GM15510 (cell line): ENCODE data around the gene SCYGR4.
"Not testable (repeated sequence)": the region's sequence is repeated elsewhere in the genome, so short reads cannot be mapped to it uniquely, and the experiment has no call there.

Experiments
- POLR2A ChIP-seq: IDR thresholded peaks from 3 replicates; pipeline ENCODE4 v1.6.1; 2011; ENCODE audit warnings: borderline replicate concordance; ENCODE audit not compliant: insufficient read length; ENCODE audit errors: extremely low read depth

Gene SCYGR4

GRCh38 chr2:227617316-227618230, at the start of gene SCYGR4:
SCYGR4 (plus strand) TSS chr2:227617498; CDS start chr2:227617498, 0 bp downstream.
- TF ChIP-seq POLR2A, result no peak

- TF ChIP-seq POLR2A, result no peak
Observed at GRCh38 chr2:227568852-227569169, 48.5 kb upstream of the SCYGR4 start.

GRCh38 chr2:227570615-227571014, 46.7 kb upstream of the SCYGR4 start:
- no peak for TF ChIP-seq POLR2A

DNA sequence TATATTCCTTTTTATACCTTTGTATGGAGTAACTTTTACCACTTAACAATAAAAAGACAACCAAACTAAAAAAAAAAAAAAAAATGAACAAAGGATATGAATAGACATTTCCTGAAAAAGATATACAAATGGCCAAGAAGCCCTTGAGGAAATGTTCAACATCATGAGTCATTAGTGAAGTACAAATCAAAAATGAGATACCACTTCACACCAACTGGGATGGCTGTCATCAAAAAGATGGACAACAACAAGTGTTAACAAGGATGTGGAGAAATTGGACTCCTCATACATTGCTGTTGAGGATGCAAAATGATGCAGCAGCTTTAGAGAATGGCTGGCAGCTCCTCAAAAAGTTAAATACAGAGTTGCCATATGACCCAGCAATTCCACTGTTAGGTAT, 41.2 kb upstream of the SCYGR4 start:
- no peak for TF ChIP-seq POLR2A

DNA sequence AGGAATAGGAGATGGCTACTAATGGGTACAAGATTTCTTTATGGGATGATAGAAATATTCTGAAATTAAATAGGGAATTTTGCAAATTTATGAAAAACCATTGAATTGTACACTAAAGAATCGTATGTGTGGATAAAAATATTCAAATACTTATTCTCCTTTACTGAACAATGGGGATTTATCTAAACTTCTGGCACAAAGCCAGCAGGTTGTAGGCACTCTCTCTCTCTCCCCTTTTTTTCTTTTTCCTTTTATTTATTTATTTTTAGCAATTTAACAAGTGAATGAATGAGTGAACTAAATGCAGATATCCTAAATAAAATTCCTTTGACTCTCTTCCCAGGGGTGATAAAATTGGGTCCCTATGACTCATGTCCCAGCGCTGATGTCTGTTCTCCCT, 40.5 kb upstream of the SCYGR4 start:
- TF ChIP-seq POLR2A, result no peak

- no peak for TF ChIP-seq POLR2A
Observed at GRCh38 chr2:227577555-227577954, 39.7 kb upstream of the SCYGR4 start.

GRCh38 chr2:227578642-227579041, 38.7 kb upstream of the SCYGR4 start:
- TF ChIP-seq POLR2A, result no peak

GRCh38 chr2:227579791-227580190, 37.5 kb upstream of the SCYGR4 start:
- no peak for TF ChIP-seq POLR2A

GRCh38 chr2:227582369-227582768, 34.9 kb upstream of the SCYGR4 start:
- no peak for TF ChIP-seq POLR2A

DNA sequence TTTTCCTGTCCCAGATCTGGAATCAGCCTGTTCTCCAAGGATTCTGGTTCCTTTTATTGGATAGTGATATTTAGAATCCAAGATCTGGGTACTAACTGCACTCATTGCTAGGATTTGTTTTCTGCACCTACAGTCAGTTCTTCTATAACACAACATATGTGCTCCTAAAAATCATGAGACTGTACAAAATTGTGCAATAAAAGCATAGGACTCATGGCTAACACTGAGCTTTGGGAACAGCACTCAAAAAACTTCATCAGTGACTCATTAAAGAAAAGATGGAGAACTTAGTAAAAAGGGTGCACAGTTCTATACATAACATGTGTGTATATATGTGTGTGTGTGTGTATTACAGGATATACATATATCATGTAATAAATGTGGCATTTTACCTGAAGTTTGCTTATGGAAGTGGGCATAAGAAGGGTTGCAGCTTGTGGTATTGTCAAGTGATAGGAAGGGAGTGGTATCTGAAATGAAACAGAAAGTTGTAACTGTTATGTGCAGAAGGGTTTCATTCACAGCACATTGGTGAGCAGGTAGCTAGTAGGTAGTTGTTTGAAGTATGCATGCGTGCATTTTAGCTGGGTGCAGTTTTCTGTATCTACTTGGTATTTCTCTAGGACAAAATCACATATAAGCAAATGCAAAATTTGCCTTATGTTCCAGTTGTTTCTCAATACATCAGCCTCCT, 24.5 kb upstream of the SCYGR4 start:
- no peak for TF ChIP-seq POLR2A

DNA sequence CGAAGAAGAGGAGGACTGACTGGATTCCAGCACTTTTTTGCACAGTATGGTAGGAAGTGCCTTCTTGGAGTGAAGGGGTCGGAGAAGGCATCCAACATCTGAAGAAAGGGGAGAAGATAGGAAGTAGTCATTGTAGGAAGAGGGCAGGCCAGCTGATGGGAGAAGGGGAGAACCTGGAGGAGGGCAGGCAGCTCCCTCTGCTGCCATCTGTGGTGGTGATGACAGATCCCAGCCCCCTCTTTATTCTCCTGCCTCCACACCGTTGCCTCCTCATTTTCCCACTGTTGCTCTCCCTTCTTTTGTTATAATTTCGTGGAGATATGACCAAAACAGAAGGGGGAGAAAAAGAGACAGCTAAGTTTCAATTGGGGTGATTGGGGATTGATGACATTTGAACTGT, 21.5 kb upstream of the SCYGR4 start:
- no peak for TF ChIP-seq POLR2A

- no peak for TF ChIP-seq POLR2A
Observed at GRCh38 chr2:227597036-227597435, 20.3 kb upstream of the SCYGR4 start.

DNA sequence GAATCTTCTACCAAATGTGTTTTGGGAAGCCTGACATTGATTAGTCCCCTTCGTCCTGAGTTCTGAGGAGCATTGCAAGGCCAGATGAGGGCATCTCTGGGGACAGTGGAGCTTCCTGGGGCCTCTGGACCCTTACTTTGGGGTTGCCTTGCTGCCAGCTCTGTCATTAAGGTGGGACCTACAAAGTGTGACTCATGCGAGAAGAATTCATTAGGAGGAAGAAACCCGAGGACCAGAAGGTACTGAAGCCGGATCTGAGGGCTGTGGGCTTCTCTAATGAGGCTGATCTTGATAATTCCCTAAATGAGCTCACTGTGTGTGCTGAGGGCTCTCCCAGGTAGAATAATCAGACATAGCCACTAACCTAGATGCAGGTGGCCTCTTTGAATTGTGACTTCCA, 19.3 kb upstream of the SCYGR4 start:
- no peak for TF ChIP-seq POLR2A

- not testable (repeated sequence) for TF ChIP-seq POLR2A
Observed at GRCh38 chr2:227598835-227599503, 18.3 kb upstream of the SCYGR4 start, which contains the start of gene SCYGR2. SCYGR2 (plus strand) TSS chr2:227598893; CDS start chr2:227598893, 0 bp downstream.

DNA sequence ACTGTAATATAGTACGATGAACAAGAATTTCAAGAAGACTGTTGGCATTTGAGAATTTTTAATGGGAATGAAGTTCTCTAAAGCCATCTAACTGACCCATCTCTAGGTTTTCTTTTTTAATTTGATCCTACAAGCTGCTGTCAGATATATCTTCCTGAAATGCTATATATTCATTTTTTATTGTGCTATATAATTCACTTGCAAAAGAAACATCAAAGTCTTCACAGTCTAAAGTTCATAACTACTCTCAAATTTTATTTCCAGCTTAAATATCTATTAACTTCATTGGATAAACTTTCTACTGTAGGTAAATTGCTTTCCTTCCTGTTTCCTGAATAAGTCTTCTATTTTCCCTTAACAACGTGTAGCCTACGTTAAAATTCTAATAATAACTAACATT, 14.9 kb upstream of the SCYGR4 start:
- no peak for TF ChIP-seq POLR2A

GRCh38 chr2:227606476-227606875, 10.8 kb upstream of the SCYGR4 start:
- TF ChIP-seq POLR2A, result no peak

DNA sequence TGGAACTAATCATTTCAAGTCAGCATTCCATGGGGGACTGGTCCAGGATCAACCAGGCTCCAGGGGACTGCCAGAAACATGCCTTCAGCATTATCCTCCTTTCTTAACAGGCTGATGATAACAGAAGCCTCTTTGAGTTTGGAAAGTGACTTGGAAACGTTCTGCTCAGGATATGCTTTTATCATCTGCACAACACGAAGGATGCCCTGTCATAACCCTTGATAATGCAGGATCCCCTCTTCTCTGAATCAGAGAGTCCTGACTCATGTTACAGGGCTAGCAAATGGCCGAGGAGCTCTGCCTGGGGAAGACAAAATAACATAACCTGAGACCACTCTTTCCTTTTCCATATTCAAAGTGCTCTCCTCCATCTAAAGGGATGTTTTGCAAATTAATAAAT, 9.4 kb upstream of the SCYGR4 start:
- no peak for TF ChIP-seq POLR2A
